Dedifferentiated amniotic fluid mesenchymal stem cell (primary cell): Measurements from ENCODE around the gene TMEM217.
A peak's percentile ranks its signal among the peaks of the same experiment; 100 is the strongest.

Experiments used
- DNase-seq: peaks from one replicate; pipeline ENCODE4 v3.0.0-alpha.2; 2016; ENCODE audit errors: extremely low spot score

The TMEM217 gene

GRCh38 chr6:37244430-37245310 lies 13.3 kb downstream of the TMEM217 start:
- DNase-seq = peak; percentile 100

DNA sequence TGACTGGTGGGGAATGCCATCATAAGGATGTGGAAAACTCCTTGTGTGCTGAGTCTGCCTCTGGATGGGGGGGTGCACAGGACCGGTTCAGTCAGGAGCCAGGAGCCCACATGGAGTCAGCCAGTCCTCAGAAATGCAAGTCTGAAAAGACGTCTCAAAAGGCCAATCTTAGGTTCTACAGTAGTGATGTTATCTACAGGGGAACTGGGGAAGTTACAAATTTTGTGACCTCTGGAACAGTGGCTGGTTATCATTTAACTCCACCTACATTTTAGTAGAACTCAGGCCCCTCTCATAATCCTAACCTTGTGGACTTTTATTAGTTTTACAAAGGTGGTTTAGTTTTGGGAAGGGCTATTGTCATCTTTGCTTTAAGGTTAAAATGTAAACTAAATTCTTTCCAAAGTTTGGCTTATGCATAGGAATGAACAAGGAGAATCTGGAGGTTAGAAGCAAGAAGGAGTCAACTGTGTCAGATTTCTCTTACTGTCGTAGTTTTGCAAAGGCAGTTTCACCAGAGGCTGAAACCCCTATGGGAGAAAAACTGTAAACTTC lies 14.1 kb downstream of the TMEM217 start:
- no peak for DNase-seq

GRCh38 chr6:37243131-37243815 lies 14.7 kb downstream of the TMEM217 start:
- no peak for DNase-seq

- peak; percentile 96 for DNase-seq
Measured at GRCh38 chr6:37242429-37243052, 15.4 kb downstream of the TMEM217 start.

- DNase-seq = no peak
Measured at GRCh38 chr6:37241775-37242428, 16.0 kb downstream of the TMEM217 start.

DNA sequence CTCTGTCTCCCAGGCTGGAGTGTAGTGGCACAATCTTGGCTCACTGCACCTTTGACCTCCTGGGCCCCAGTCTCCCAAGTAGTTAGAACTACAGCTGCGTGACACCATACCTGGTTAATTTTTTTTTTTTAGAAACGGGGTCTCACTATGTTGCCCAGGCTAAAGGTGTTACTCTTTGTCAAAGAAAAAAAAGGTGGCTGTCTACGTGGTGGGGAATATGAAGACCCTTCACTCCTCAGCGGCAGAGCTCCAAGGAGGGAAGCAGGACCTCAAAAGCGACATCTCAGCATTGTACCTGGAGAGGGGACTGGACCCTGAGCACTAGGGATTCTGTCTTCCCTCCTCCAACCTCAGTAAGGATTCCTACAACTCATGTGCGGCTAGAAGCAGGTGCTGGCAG lies 16.8 kb downstream of the TMEM217 start:
- DNase-seq = no peak

GRCh38 chr6:37239950-37240713 lies 17.8 kb downstream of the TMEM217 start:
- peak; percentile 89 for DNase-seq

GRCh38 chr6:37239526-37239925 lies 18.4 kb downstream of the TMEM217 start:
- DNase-seq = no peak

DNA sequence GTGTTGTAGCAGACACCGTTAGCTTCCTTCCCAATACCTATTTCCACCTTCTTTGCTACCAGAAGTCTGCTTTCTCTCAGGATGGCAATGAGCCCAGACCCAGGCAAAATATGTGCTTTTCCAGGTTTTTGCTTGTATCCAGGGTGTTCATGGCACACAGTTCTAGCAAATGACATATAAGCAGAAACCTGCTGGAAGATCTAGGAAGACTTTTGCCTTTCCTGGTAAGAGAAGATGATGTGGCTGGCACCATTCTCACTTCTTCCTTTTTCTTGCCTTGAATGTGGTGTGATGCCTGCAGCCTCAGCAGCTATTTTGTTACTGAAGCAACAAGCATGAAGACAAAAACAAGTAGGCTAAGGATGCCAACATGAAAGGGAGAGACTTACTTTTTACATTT lies 19.6 kb downstream of the TMEM217 start:
- no peak for DNase-seq

GRCh38 chr6:37237789-37238188 lies 20.2 kb downstream of the TMEM217 start:
- no peak for DNase-seq

DNA sequence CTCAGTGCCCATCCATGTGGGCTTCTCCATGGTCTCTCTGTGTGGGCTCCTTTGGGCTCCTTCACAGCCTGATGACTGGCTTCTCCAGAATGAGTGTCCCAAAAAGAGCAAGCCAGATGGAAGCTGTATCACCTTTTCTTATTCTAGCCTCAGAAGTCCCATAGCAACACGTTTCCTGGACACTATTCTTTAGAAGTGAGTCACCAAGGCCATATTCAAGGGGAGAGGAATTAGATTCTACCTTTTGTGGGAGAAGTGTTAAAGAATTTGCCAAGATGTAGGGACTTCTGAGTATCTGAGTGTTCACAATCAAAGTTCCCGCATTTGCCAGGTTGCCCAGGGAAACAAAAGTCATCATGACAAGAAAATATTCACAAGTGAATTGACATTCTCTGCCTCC lies 21.0 kb downstream of the TMEM217 start:
- DNase-seq = no peak

DNA sequence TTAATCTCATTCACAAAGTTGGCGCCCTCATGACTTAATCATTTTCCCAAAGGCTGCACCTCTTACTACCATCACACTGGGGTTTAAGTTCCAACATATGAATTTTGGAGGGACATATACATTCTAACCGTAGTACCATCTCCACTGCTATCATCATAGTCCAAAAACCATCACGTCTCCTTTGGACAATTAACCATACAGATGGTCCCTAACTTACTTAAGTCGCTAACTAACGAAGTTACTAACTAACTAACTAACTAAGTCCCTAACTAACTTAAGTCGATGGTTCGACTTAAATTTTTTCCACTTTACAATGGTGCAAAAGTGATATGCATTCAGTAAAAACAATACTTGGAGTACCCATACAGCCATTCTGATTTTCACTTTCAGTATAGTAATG lies 24.4 kb downstream of the TMEM217 start:
- no peak for DNase-seq

DNA sequence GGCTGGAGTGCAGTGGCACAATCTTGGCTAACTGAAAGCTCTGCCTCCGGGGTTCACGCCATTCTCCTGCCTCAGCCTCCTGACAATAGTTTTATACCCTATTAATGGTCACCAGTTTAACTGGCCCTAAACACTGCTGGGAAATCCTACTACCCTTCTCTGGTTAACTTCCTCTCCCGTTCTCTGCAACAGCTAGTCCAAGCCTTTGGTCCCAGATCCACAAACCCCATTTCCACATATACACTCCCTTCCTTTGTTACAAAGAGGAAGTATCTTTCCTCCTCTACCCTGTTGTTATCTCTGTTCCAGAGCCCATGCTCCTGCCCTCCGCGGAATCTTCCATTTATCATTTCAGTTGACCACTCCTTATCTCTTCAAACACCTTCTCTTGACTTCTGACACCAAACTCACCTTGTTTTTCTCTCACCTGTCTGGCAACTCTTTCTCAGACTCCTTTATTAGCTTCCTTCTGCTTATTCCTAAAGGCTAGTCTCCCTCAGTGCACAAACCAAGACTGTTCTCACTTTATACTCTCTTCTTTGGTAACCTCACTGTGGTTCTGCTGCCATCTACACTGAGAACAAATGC lies 25.4 kb downstream of the TMEM217 start:
- no peak for DNase-seq

GRCh38 chr6:37230104-37230503 lies 27.8 kb downstream of the TMEM217 start:
- no peak for DNase-seq

GRCh38 chr6:37225350-37226169 lies 32.4 kb downstream of the TMEM217 start:
- DNase-seq = no peak

DNA sequence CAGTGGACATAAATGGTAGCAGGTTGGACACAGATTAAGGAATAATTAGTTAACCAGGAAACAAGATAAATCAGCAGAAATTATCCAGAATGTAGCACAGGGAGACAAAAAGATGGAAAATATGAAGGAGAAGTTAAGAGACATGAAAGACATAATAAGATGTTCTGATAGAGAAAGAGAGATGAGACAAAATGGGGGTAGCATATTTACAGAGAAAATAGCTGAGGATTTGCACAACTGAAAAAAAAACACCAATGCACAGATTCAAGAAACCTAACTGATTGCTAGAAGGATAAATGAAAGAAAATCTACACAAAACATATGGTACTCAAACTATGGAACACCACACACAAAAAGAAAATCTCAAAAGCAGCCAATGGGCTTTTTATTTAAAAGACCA lies 35.0 kb downstream of the TMEM217 start:
- no peak for DNase-seq

- DNase-seq = peak; percentile 33
Measured at GRCh38 chr6:37222125-37222967, 35.6 kb downstream of the TMEM217 start.

DNA sequence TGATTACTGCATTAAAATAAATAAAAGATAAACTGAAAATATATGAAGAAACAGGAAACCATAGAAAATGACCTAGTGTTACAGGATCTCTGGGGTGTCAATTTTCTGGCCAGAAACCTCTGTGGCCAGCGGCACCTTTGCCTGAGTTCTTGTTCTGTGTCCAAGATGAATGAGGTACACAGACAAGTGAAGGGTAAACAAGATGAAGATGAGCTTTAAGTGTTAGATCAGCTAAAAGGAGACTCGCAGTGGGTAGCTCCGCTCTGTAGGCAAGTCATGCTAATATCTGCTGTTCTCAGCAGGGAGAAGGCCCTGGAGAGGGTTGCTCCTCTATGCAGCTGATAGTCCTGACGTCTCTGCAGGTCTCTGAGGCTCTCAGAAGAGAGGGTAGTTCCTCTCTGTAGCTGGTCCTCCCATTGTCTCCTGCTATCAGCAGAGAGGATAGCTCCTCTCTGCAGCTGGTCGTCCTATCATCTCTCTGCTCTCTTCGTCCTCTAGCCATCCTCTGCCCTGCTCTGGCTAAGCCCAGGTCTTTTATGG lies 36.3 kb downstream of the TMEM217 start:
- no peak for DNase-seq

GRCh38 chr6:37218511-37218910 lies 39.4 kb downstream of the TMEM217 start:
- no peak for DNase-seq
